Common myeloid progenitor, CD34-positive (primary cell): ENCODE measurements around the gene TYRP1.

ENCODE experiments used
- CTCF ChIA-PET: fragments of 350-600 bp; sonication (Branson Sonifier 250); formaldehyde crosslinking; loops from one replicate; lab custom pipeline; 2021; ENCODE audit warnings: antibody characterized with exemption; lab: Charles Lee
- POLR2A ChIA-PET: fragments of 350-600 bp; sonication (Branson Sonifier 250); formaldehyde crosslinking; loops from one replicate; lab custom pipeline; 2021; ENCODE audit warnings: antibody characterized with exemption; lab: Charles Lee
- DNase-seq, 3 donors: peaks; one replicate each; pipeline versions ENCODE4 v3.0.0 to v3.0.0-alpha.2; 2013
- H3K27ac ChIP-seq, 2 experiments: 1 replicate in 1 of 2; 2 replicates in 1 of 2; pipeline ENCODE4 v1.7.0; 2013; ENCODE audit warnings: inconsistent platforms in 2 of 2, low read length in 2 of 2, mild to moderate bottlenecking in 2 of 2, low read depth in 1 of 2, moderate library complexity in 1 of 2; ENCODE audit not compliant: severe bottlenecking in 2 of 2, insufficient read depth in 1 of 2, poor library complexity in 1 of 2
- H3K27me3 ChIP-seq, 5 experiments: replicated peaks in 2 of 5; 1 replicate in 3 of 5; 2 replicates in 2 of 5; pipeline versions ENCODE4 v1.6.1 to v1.7.0; 2013; ENCODE audit warnings: low read length in 4 of 5, mild to moderate bottlenecking in 2 of 5, moderate library complexity in 2 of 5, inconsistent platforms in 1 of 5; ENCODE audit not compliant: insufficient read depth in 5 of 5, control insufficient read depth in 4 of 5
- H3K36me3 ChIP-seq, 4 experiments: 1 replicate in 2 of 4; 2 replicates in 2 of 4; pipeline versions ENCODE4 v1.6.1 to v1.7.0; 2013; ENCODE audit warnings: low read length in 3 of 4, control low read depth in 1 of 4, mild to moderate bottlenecking in 1 of 4; ENCODE audit not compliant: control insufficient read depth in 4 of 4, insufficient read depth in 4 of 4
- H3K4me1 ChIP-seq, 4 experiments: 1 replicate in 3 of 4; 2 replicates in 1 of 4; pipeline versions ENCODE4 v1.6.1 to v1.7.1; 2013; ENCODE audit warnings: low read length in 3 of 4, mild to moderate bottlenecking in 3 of 4, control low read depth in 1 of 4, inconsistent platforms in 1 of 4, moderate library complexity in 1 of 4; ENCODE audit not compliant: control insufficient read depth in 4 of 4, insufficient read depth in 4 of 4; ENCODE audit errors: control extremely low read depth in 1 of 4
- H3K4me3 ChIP-seq, 7 experiments: 1 replicate in 4 of 7; 2 replicates in 3 of 7; pipeline versions ENCODE4 v1.5.1 to v1.7.0; 2013; ENCODE audit warnings: mild to moderate bottlenecking in 7 of 7, low read length in 6 of 7, moderate library complexity in 6 of 7, inconsistent platforms in 2 of 7, low read depth in 2 of 7, control low read depth in 1 of 7; ENCODE audit not compliant: insufficient read depth in 4 of 7, control insufficient read depth in 1 of 7; ENCODE audit errors: extremely low read depth in 1 of 7
- H3K9me3 ChIP-seq, 5 experiments: 1 replicate in 4 of 5; 2 replicates in 1 of 5; pipeline versions ENCODE4 v1.6.1 to v1.7.1; 2013; ENCODE audit warnings: low read length in 4 of 5, mild to moderate bottlenecking in 2 of 5, inconsistent platforms in 1 of 5, low read depth in 1 of 5, moderate library complexity in 1 of 5; ENCODE audit not compliant: control insufficient read depth in 4 of 5, insufficient read depth in 2 of 5; ENCODE audit errors: control extremely low read depth in 1 of 5
- WGBS: methylation state at CpG from one replicate; pipeline ENCODE4 v1.1.5; 2013; ENCODE audit not compliant: insufficient coverage; 5-methylcytosine and 5-hydroxymethylcytosine counted together

Gene TYRP1

GRCh38 chr9:12723409-12724028 is 30.3 kb downstream of the TYRP1 start:
- Histone ChIP-seq H3K27ac (no peak overlapping the region), H3K4me1 (no peaks in the 10 kb centered on the region), H3K9me3 (no peaks in the 10 kb centered on the region), H3K4me3 (no peak overlapping the region), H3K27me3 (no peaks in the 10 kb centered on the region), H3K36me3 (no peaks in the 10 kb centered on the region)
- POLR2A ChIA-PET: no interaction called here
- peak in 2 of 3 donors; percentile 11 to 19 for DNase-seq
- WGBS: 56% methylated on average over 2 of the region's 5 CpGs
- CTCF ChIA-PET: interaction anchor here (0.9 to 1.6 kb wide), 4 partner anchors 13 to 366 kb away, joined by 3 to 4 read pairs (median 3); no protein-coding TSS in a partner anchor

GRCh38 chr9:12726795-12727194 is 33.6 kb downstream of the TYRP1 start:
- H3K36me3 ChIP-seq: no peaks in the 10 kb centered on the region
- WGBS: 100% methylated on average over 2 of the region's 2 CpGs
- no peak for DNase-seq
- no peak overlapping the region for H3K4me3 ChIP-seq
- POLR2A ChIA-PET: interaction anchor here (0.6 kb wide), 1 partner anchor 445 kb away, joined by 4 read pairs; no protein-coding TSS in a partner anchor
- CTCF ChIA-PET: interaction anchor here (1.2 to 1.4 kb wide), 2 partner anchors 9 to 23 kb away, joined by 3 to 4 read pairs; no protein-coding TSS in a partner anchor
- no peaks in the 10 kb centered on the region for H3K27me3 ChIP-seq
- no peaks in the 10 kb centered on the region for H3K4me1 ChIP-seq
- H3K9me3 ChIP-seq: no peaks in the 10 kb centered on the region
- no peak overlapping the region for H3K27ac ChIP-seq

- no peaks in the 10 kb centered on the region for H3K36me3 ChIP-seq
- POLR2A ChIA-PET: no interaction called here
Observed at GRCh38 chr9:12730198-12730597, 37.0 kb downstream of the TYRP1 start.

GRCh38 chr9:12730927-12731326 is 37.7 kb downstream of the TYRP1 start:
- ChIA-PET CTCF (interaction anchor here (0.6 to 1.5 kb wide), 2 partner anchors 12 to 92 kb away, joined by 3 to 5 read pairs; no protein-coding TSS in a partner anchor), POLR2A (no interaction called here)

More at GRCh38 chr9:12730198-12730597, 37.0 kb downstream of the TYRP1 start:
- CTCF ChIA-PET: interaction anchor here (1.5 kb wide), 1 partner anchor 11 kb away, joined by 5 read pairs; no protein-coding TSS in a partner anchor
- peaks cover 0 to 2% (median 0%) of the 10 kb centered on the region in 5 experiments for H3K9me3 ChIP-seq
- peaks cover 0 to 2% (median 0%) of the 10 kb centered on the region in 5 experiments for H3K27me3 ChIP-seq
- H3K27ac ChIP-seq: no peak overlapping the region
- H3K4me1 ChIP-seq: no peaks in the 10 kb centered on the region
- DNase-seq: no peak
- no peak overlapping the region for H3K4me3 ChIP-seq
- no CpG with 5 or more reads among the region's 1 CpG for WGBS

GRCh38 chr9:12732971-12733370 is 39.8 kb downstream of the TYRP1 start:
- Histone ChIP-seq H3K36me3 (no peaks in the 10 kb centered on the region), H3K4me3 (no peak overlapping the region), H3K27ac (no peak overlapping the region), H3K4me1 (no peaks in the 10 kb centered on the region), H3K27me3 (peaks cover 0 to 4% (median 2%) of the 10 kb centered on the region in 5 experiments), H3K9me3 (peaks cover 0 to 2% (median 0%) of the 10 kb centered on the region in 5 experiments)
- POLR2A ChIA-PET: no interaction called here
- 100% methylated on average over 2 of the region's 3 CpGs for WGBS
- CTCF ChIA-PET: no interaction called here
- DNase-seq: no peak

More at GRCh38 chr9:12730927-12731326, 37.7 kb downstream of the TYRP1 start:
- Histone ChIP-seq H3K27me3 (peaks cover 0 to 2% (median 0%) of the 10 kb centered on the region in 5 experiments), H3K27ac (no peak overlapping the region), H3K4me1 (no peaks in the 10 kb centered on the region), H3K36me3 (no peaks in the 10 kb centered on the region), H3K9me3 (peaks cover 0 to 2% (median 0%) of the 10 kb centered on the region in 5 experiments), H3K4me3 (no peak overlapping the region)
- no peak for DNase-seq

- no peaks in the 10 kb centered on the region for H3K36me3 ChIP-seq
- H3K9me3 ChIP-seq: peaks cover 0 to 2% (median 0%) of the 10 kb centered on the region in 5 experiments
- no peak overlapping the region for H3K4me3 ChIP-seq
- H3K27ac ChIP-seq: no peak overlapping the region
- WGBS: no CpG with 5 or more reads among the region's 3 CpGs
- H3K4me1 ChIP-seq: no peaks in the 10 kb centered on the region
- ChIA-PET POLR2A (no interaction called here), CTCF (interaction anchor here (0.9 to 1.6 kb wide), 3 partner anchors 9 to 36 kb away, joined by 3 to 4 read pairs (median 3); no protein-coding TSS in a partner anchor)
- no peak for DNase-seq
- peaks cover 0 to 6% (median 4%) of the 10 kb centered on the region in 5 experiments for H3K27me3 ChIP-seq
Observed at GRCh38 chr9:12735665-12736064, 42.5 kb downstream of the TYRP1 start.

GRCh38 chr9:12737871-12738270 is 44.7 kb downstream of the TYRP1 start:
- DNase-seq: no peak
- ChIA-PET CTCF (interaction anchor here (1.3 kb wide), 1 partner anchor 14 kb away, joined by 3 read pairs; no protein-coding TSS in a partner anchor), POLR2A (no interaction called here)
- H3K4me1 ChIP-seq: no peaks in the 10 kb centered on the region
- H3K36me3 ChIP-seq: no peaks in the 10 kb centered on the region
- peaks cover 0 to 2% (median 0%) of the 10 kb centered on the region in 5 experiments for H3K9me3 ChIP-seq
- WGBS: no CpG with 5 or more reads among the region's 1 CpG
- H3K27ac ChIP-seq: no peak overlapping the region
- H3K4me3 ChIP-seq: no peak overlapping the region
- peaks cover 0 to 6% (median 4%) of the 10 kb centered on the region in 5 experiments for H3K27me3 ChIP-seq
